Measurements from ENCODE around the gene ESRRA.

DNA sequence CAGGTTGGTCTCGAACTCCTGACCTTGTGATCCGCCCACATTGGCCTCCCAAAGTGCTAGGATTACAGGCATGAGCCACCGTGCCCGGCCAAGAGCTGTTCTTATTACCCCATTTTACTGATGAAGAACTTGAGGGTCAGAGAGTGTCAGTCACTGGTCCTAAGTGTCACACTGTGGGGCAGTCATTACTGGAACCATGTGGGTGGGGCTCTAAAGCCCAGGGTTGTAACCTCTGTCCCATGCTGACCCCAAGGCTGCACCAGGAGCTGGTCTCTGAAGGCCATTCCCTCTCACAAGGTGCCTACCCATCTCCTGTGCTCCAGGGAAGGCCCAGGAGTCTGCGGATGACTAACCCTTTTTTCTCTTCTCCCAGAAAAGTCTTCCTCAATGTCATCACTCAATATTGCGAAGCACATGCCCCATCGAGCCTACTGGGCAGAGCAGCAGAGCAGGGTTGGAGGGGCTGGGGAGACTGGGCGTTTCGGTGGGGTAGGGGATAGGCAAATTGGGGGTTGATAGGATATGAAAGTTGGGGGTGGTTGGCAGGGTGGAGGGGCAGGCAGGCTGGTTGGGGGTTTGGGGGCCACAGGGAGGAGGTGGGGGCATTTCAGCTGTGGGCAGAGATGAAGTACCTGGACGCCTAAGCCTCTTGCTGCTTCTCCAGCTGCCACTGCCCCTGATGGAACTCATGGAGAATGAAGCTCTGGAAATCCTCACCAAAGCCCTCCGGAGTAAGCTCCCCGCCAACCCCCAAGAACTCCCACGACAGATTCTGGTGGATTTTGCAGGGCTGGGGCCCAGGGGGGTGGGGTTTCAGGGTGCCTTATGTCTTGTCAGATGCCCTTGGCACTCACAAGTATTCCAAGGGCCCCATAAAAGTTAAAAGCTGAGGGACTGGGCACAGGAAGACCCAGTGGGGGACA lies 2.0 kb upstream of the ESRRA start:
- no peak for TF ChIP-seq POLR2AphosphoS5 (IDR thresholded peaks at IDR 0.05)
- TF ChIP-seq POLR2A (IDR thresholded peaks at IDR 0.05) = no peak
